Putamen (tissue), 1 donor: ENCODE measurements around the gene FAM25G.

Experiments
- DNase-seq: peaks from one replicate; pipeline ENCODE4 v3.0.0-alpha.2; 2016; ENCODE audit warnings: low spot score

The FAM25G gene

DNA sequence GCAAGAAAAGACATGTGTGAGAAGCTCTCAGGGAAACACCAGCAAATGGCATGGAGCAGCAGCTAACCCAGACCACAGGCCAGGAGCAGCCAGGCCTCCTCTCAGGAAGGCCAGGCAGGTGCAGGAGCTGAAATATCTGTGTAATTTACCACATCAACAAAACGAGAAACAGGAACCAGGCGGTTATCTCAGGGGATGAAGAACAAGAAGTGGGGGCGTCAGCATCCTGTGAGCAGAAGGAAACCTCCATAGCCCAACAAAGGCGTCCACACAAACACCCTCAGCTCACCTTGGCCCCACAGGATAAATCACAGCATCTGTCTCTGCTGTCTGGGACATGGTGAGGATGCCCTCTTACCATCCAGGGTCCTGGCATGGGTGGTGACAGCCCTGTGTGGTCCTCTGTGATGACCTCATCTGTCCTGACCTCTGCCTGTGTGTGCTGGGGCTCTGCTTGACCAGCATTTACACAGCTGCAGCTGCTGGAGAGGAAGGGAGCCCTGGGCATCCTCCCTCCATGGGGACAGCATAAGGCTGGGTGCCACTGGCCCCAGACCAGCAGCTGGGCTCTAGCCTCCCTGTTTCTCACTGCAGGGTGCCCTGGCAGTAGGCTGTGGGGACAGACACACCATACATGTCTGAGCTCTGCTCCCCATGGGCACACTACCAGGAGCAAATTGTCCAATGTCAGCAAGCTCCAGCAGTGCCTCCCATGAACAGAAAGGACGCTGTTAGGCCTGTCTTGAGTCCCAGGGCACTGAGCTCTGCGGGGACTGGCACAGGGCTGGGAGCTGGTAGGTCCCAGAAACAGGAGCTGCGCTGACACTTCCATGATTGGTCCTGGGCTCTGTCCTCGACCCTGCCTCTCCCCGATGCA lies 42.2 kb downstream of the FAM25G start:
- peak; percentile 28 for DNase-seq

DNA sequence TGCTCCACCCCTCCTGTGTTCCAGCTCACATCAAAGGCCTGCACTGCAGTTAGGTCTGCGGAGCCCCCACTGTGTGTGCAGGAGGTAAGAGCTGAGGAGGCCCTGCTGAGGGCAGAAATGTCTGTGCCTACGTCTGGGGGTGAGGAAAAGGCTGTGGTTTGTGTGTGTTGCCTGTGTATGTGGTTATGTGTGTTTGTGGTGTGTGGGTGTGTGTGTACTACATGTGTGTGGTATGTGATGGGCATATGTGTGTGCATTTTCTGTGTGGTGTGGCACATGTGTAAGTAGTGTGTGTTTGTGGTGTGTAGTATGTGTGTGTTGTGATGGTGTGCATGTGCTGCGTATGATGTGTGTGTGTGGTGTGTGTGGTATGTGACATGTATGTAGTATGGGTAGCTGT lies 43.8 kb downstream of the FAM25G start:
- no peak for DNase-seq

DNA sequence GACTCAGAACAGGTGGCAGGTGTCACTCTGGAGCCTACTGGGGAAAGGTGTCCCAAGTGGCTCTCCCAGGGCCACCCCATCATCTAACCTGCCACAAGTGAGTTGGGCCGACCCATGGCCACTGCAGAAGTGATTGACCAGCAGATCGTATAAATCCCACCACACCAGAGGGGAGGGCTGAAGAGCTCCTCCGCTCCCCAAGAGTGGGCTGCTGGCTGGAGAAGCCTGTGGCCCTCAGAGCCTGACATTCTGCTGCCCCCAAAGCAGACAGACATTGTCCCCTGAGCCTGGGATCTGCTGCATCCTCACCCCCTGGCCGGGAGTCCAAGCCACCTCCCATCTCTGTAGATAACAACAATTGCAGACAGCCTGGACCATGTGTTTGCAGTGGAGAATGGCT lies 44.3 kb downstream of the FAM25G start:
- no peak for DNase-seq

DNA sequence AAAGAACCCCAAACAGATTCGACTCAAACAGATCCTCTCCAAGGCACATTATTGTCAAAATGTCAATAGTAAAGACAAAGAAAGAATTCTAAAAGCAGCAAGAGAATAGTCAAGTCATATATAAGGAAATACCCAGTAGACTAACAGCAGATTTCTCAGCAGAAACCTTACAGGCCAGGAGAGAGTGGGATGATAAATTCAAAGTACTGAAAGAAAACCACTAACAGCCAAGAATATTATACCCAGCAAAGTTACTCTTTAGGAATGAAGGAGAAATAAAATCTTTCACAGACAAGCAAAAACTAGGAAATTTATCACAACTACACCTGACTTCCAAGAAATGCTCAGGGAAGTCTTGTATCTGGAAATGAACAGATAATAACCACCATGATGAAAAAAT lies 45.8 kb downstream of the FAM25G start:
- DNase-seq = no peak

DNA sequence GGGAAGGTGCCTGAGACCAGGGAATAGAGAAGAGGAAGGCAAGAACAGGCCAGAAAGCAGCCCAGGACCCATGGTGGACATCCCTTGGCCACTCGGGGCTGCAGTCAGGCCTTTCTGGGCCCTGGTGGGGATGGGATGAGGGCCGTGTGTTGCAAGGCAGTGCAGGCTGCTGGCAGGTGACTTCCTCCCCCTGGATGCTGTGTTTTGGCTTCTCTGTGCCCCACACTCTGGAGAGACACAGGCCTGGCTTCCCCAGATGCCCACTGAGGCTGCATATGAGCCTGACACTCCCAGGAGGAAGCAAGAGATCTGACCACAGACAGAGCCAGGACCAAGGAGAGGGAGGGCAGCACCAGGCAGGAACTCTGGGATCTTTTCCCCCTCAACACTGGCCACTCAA lies 47.5 kb downstream of the FAM25G start:
- no peak for DNase-seq

DNA sequence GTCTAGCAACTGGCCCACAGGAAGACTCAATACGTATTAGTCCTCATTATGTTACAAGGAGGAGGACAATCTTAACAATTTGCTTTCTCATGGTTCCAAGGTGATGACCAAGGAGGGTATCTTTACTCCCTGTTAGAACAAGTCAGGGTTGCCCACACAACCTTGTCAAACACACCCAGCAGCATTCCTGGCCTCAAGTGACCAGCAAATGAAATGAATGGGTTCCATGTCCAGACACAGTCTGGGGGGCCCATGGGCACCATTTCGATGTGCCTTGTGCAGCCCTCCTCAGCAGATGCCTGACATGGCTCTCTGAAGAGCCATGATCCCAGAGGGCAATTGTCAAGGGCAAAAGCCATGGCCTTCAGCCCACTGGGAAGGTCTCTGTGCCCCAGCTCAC lies 48.4 kb downstream of the FAM25G start:
- no peak for DNase-seq

DNA sequence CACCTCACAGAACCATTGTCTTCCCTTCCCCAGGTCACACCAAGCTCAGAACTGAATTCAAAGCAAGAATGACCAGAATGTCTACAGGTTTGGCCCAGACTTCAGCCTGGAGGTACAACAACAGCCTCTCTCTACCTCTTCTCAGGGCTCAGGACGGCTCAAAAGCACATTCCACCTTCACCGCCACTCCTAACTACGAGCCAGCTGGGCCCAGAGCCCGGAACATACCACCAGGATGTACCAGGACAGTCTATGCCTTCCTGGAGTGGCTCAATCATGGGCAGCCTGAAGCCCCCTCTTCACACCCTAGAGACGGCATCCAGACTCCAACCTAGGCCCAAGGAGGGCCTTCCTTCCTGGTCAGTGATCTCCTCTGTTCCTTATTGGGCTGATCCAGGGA lies 49.1 kb downstream of the FAM25G start:
- no peak for DNase-seq

DNA sequence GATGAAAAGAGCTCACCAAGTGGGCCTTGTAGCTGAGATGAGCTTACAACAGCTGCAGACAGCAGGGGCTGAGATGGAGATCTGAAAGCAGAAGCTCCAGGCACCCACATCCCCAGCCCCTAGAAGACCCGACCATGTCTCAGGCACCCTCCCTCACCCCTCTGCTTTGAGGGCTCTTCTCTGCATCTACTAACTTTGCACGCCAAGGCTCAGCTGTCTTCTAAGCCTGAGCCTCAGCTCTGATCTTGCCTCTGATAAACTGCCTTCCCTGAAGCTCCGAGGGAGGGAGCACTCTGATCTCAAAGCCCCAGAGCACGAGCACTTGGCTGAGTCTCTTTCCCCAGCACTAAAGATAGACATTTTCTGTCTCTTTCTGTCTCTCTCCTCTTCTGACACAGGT lies 49.6 kb downstream of the FAM25G start:
- no peak for DNase-seq

DNA sequence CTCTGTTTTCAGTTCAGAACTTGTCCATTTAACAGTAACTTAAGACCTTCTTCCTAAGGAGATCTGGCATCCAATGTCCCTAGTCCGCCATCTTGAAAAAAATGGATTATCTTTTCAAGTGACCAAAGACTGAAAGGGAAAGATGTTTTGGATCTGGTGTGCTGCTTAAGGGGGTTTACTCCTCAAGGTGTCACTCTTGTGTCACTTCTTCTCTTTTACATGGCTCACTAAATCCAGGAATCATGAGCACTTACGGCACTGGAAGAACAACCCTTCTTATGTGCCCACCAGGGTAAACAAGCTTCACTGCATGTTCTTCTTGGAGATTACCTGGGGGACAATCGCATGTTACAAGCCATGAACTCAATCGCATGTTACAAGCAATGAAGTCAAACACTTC lies 51.3 kb downstream of the FAM25G start:
- no peak for DNase-seq

DNA sequence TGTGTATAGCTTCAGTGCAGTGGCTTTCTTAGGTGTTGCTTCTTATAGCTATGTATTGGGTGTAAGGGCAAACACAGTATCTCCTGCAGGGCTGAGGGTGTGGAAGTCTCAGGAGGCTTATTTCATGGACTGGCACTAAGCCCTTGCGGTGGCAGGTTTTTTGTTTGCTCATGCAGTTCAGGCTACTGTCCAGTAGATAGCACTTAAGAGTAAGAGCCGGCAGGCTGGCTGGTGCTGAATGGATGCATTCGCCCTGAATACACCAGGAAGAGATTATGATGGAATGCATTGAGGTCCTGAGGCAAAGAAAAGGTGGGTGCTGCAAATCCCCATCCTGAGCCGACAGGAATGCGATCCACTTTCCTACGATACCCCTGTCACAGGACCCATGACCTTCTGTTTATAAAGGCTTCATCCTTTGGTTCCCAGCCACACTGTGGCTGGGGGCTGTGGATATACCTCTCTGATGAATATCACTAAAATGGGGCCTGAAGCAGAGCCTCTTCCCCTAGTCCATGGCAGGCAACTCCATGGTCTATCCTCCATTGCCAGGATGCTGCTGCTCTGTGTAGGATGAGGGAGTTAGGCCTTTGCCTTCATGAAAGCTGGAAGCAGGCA lies 52.5 kb downstream of the FAM25G start:
- DNase-seq = no peak
